GM21423 (cell line): ENCODE results near the gene PSMD14.

ENCODE experiments used
- ATAC-seq: cut with Tn5 transposase; IDR thresholded peaks from one replicate; pipeline ENCODE4 v1.9.1; 2021; ENCODE audit warnings: mild to moderate bottlenecking, moderate library complexity; ENCODE audit not compliant: unreplicated experiment

Gene PSMD14

DNA sequence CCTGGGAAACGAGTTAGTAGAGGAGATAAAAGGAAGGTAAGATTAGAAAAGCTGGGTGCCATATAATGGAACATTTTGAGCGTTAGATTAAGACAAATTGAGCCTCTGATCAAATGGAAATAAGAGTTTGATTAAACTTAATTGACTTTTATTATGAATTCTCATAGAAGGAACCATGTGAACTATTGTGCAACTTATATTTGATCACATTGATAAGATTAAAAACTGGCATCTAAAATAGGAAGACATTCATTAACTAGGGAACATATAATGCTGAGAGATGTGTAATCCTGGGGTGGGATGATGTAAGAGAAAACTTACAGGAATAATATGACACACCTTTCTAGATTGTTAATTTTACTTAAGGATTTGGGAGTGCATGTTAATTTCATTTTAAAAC is 130.4 kb downstream of the PSMD14 start:
- ATAC-seq = no peak

- no peak for ATAC-seq
Measured at GRCh38 chr2:161445097-161445496, 136.9 kb downstream of the PSMD14 start.

DNA sequence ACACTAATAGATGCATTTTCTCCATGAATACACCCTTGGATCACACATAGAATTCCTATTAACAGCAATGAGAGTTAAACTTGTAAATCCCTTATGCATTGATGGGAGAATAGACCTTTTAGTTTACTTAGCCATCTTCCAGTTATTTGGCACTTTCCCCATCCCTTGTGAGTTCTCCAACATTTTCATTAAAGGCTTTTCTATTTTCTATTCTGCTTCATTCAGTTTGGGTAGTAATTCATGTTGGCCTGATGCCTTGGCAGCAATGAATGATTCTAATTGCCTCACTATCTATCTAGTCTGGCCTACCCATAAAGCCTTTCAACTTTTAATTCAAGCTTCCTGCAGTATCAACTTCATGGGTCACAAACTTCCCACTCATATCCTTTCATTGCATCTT is 140.2 kb downstream of the PSMD14 start:
- no peak for ATAC-seq
